ENCODE data around the gene ATRNL1. TPM values are rescaled to one million over a fixed set of nuclear protein-coding genes. Genes with fewer than 3 reads are reported as not detected.

ATRNL1 gene
- total RNA-seq, 4 donors from 2014 or later: 0.34 to 0.98 (median 0.44) TPM; not detected in 1

- TF ChIP-seq CTCF (IDR thresholded peaks at IDR 0.05; ENCODE audit: low read depth): no peak
These were observed 121.7 kb downstream of the ATRNL1 start for GRCh38 chr10:115214829-115215228.

- no peak for TF ChIP-seq CTCF (IDR thresholded peaks at IDR 0.05; ENCODE audit: low read depth)
These were observed 126.0 kb downstream of the ATRNL1 start for GRCh38 chr10:115219203-115219602.

- TF ChIP-seq CTCF (IDR thresholded peaks at IDR 0.05; ENCODE audit: low read depth): no peak
These were observed 128.9 kb downstream of the ATRNL1 start for GRCh38 chr10:115222039-115222438.

GRCh38 chr10:115239761-115240160 is 146.6 kb downstream of the ATRNL1 start:
- no peak for TF ChIP-seq CTCF (IDR thresholded peaks at IDR 0.05; ENCODE audit: low read depth)

GRCh38 chr10:115250784-115251183 is 157.6 kb downstream of the ATRNL1 start:
- TF ChIP-seq CTCF (IDR thresholded peaks at IDR 0.05; ENCODE audit: low read depth): no peak

- TF ChIP-seq CTCF (IDR thresholded peaks at IDR 0.05; ENCODE audit: low read depth): no peak
These were observed 179.3 kb downstream of the ATRNL1 start for GRCh38 chr10:115272482-115272881.

- no peak for TF ChIP-seq CTCF (IDR thresholded peaks at IDR 0.05; ENCODE audit: low read depth)
These were observed 185.1 kb downstream of the ATRNL1 start for GRCh38 chr10:115278294-115278693.

All from subcutaneous adipose tissue (tissue), 4 donors.